Stimulated activated CD8-positive, alpha-beta memory T cell treated with anti-CD3 and anti-CD28 coated beads, Interleukin-7, amount 100 ng/mL, for 1 hour (primary cell): Measurements from ENCODE around the gene CPAMD8.
"Not testable (repeated sequence)": the region's sequence is repeated elsewhere in the genome, so short reads cannot be mapped to it uniquely, and the experiment has no call there.

Experiments used
- DNase-seq, 2 donors: peaks; one replicate each; pipeline ENCODE4 v3.0.0-alpha.2; 2020; ENCODE audit warnings: low read depth in 2 of 2

The CPAMD8 gene

GRCh38 chr19:16874978-16875299 is 151.7 kb downstream of the CPAMD8 start:
- DNase-seq, result not testable (repeated sequence)

DNA sequence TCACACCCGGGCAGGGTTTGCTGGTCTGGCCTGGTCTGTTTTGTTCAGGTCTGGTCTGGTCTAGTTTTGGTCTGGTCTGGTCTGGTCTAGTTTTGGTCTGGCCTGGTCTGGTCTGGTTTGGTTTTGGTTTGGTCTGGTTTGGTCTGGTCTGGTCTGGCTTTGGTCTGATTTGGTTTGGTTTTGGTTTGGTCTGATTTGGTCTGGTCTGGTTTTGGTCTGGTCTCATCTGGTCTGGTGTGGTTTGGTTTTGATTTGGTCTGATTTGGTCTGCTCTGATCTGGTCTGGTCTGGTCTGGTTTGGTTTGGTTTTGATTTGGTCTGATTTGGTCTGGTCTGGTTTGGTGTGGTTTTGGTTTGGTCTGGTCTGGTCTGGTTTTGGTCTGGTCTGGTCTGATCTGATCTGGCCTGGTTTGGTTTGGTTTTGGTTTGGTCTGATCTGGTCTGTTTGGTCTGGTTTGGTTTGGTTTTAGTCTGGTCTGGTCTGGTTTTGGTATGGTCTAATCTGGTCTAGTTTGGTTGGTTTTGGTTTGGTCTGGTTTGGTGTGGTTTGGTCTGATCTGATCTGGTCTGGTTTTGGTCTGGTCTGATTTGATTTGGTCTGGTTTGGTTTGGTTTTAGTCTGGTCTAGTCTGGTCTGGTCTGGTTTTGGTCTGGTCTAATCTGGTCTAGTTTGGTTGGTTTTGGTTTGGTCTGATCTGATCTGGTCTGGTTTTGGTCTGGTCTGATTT is 152.2 kb downstream of the CPAMD8 start:
- DNase-seq, result no peak

DNA sequence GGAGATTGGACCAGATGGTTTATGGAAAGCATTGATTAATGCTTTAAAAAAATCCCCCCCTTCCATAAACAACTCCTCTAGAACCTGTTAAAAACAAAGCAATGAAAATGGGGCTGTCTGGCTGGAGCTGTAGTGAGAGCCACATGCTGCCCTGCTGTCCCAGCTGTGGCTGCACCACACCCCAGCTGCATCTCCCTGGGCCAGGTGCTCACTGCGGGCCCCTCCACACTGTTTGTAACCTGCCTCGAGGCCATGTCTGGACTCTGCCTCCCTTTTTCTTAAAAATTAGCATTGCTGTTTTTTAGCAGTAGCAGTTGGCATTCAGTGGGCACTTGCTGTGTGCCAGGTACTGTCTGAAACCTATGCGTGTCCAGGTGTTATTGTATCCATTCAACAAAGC is 153.0 kb downstream of the CPAMD8 start:
- no peak for DNase-seq

DNA sequence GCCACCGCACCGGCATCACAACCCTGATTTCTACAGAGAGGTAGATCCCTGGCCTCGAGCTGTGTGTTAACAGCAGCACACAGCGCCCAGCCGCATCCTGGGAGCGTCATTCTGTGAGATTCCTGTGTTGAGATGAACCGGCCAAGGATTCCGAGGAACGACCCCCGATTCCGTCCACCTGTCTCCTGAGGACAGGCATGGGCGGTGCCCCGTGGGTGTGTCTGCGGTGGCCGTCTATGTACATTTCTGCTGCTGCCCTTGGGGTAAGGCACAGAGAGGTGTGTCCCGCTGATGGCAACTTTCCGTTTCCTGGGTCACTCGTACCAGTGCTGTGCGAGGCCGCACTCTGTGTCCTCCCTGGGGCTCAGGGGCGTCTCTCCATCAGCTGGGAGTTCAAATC is 153.9 kb downstream of the CPAMD8 start:
- DNase-seq, result no peak

DNA sequence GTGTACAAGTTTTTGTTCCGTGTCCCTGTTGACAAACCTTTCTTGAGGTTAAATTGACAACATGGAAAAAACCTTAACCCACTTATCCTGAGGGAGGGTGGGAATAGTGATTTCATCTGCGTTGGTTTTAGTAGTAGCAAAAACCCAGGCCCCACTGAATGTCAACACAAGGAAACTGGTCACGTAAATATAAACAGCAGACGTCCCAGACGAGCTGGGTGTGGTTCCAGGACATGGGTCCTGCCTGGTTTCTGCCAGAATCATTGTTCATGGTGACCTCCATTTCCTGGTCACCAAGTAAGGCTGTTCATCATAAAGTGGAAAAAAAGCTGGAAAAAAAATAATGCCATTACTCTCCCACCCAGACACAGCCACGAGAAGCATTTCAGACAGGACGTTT is 154.7 kb downstream of the CPAMD8 start:
- DNase-seq, result no peak

DNA sequence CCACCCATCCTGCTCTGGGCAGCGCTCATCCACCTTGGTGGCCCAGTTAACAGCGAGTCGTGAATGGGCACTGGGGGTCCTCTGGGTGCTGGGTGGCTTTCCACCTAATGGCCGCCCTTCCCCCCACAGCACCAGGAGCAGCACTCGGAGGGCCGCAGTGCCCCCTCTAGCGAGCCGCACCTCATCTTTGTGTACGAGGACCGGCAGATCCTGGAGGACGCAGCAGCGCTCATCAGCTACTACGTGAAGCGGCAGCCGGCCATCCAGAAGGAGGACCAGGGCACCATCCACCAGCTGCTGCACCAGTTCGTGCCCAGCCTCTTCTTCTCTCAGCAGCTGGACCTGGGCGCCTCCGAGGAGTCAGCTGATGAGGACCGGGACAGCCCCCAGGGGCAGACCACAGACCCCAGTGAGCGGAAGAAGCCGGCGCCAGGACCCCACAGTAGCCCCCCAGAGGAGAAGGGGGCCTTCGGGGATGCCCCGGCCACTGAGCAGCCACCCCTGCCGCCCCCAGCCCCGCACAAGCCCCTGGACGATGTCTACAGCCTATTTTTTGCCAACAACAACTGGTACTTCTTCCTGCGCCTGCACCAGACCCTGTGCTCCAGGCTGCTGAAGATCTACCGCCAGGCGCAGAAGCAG is 157.2 kb downstream of the CPAMD8 start:
- DNase-seq, result no peak

GRCh38 chr19:16868423-16869130 is 158.0 kb downstream of the CPAMD8 start:
- DNase-seq, result no peak

DNA sequence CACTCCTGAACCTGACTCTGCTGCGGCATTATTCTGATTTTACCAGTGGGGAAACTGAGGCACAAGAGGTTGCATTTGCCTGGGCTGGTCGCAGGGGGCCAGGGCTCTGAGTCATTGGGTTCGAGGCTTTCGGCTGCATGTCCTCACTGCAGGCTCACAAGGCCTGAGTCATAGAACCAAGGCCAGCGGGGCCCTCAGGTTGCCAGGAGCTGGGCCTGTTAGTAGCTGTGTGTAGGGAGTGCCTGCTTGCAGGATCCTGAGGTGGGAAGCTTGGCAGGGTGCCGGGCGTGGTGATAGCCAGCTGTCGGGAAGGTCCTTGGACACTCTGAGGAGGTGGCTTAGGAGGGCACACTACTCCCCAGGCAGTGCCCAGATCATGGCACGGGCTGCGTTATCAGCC is 159.4 kb downstream of the CPAMD8 start:
- no peak for DNase-seq

DNA sequence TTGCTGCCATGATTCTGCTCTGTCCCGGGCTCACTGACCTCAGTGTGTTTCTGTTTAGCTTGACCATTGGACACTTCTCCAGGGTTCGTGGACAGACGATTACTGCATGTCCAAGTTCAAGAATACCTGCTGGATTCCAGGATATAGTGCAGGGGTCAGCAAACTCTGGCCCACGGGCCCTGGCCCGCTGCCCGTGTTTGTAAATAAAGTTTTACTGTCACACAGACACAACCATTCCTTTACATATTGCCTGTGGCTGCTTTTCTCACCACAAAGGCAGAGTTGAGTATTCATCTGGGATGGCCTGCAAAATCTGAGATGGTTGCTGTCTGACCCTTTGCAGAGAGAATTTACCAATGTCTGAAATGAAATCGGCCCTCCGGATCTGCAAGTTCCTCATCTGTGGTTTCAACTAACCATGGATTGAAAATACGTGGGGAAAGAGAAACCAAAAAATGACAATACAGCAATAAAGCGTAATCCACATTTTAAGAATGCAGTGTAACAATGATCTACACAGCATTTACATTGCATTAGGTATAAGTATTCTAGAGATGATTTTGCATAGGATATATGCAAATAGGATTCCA is 163.7 kb downstream of the CPAMD8 start:
- DNase-seq, result no peak

GRCh38 chr19:16861834-16862233 is 164.8 kb downstream of the CPAMD8 start:
- no peak for DNase-seq

- DNase-seq, result no peak
These were observed 165.6 kb downstream of the CPAMD8 start for GRCh38 chr19:16861011-16861410.

- no peak for DNase-seq
These were observed 166.5 kb downstream of the CPAMD8 start for GRCh38 chr19:16860118-16860517.

- no peak for DNase-seq
These were observed 167.0 kb downstream of the CPAMD8 start for GRCh38 chr19:16859626-16860025.

GRCh38 chr19:16856091-16856490 is 170.5 kb downstream of the CPAMD8 start:
- no peak for DNase-seq

- DNase-seq, result no peak
These were observed 173.5 kb downstream of the CPAMD8 start for GRCh38 chr19:16853066-16853465.

GRCh38 chr19:16851031-16851712 is 175.4 kb downstream of the CPAMD8 start:
- no peak for DNase-seq

- DNase-seq, result no peak
These were observed 176.5 kb downstream of the CPAMD8 start for GRCh38 chr19:16850133-16850532.

DNA sequence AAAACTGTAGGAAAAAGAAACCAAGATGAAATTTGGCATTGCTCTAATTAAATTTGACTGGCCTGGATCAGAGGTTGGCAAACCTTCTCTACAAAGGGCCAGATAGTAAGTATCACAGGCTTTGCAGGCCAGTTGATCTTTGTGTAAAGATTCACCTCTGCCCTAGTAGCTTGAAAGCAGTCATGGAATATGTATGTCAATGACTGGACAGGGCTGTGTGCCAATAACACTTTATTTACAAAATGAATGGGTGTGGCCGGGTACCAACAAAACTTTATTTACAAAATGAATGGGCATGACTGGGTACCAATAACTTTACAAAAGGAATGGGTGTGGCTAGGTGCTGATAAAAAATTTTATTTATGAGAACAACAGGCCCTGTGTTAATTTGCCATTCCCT is 177.4 kb downstream of the CPAMD8 start:
- DNase-seq, result no peak

DNA sequence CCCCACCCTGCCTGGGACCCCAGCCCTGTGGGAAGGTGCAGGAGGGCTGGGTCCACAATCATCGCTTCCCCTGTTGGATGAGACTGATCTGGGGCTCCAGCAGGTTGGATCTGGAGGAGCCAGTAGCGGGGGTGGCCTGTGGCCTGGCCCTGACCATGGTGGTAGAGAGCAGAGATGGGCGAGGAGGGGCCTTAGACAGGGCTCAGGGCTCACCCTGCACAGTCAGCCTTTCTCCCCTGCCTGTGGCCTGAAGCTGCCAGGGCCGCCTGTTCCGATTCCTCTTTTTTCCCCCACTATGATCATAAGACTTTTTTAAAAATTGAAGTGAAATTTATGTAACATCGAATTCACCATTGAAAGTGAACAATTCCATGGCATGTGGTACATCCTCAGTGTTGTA is 179.2 kb downstream of the CPAMD8 start:
- no peak for DNase-seq

GRCh38 chr19:16846901-16847300 is 179.7 kb downstream of the CPAMD8 start:
- no peak for DNase-seq
